Testis (tissue), 3 donors: ENCODE measurements around the gene TAS2R40. TPM values are rescaled to one million over a fixed set of nuclear protein-coding genes. Genes with fewer than 3 reads are reported as not detected.
"Not testable (repeated sequence)": the region's sequence is repeated elsewhere in the genome, so short reads cannot be mapped to it uniquely, and the experiment has no call there.

Experiments used
- DNase-seq: peaks from one replicate; pipeline ENCODE4 v3.0.0-alpha.2; 2019
- H3K27ac ChIP-seq, 2 donors: fragments of 200-600 bp; sonication (generic); one replicate each; pipeline ENCODE4 v1.5.1; 2019
- H3K27me3 ChIP-seq: fragments of 200-600 bp; sonication (generic); one replicate; pipeline ENCODE4 v1.5.1; 2019
- H3K36me3 ChIP-seq: fragments of 200-600 bp; sonication (generic); one replicate; pipeline ENCODE4 v1.5.1; 2017; ENCODE audit warnings: low read depth; ENCODE audit errors: missing control alignments
- H3K4me1 ChIP-seq: fragments of 200-600 bp; sonication (generic); one replicate; pipeline ENCODE4 v1.5.1; 2019
- H3K4me3 ChIP-seq, 2 donors: fragments of 200-600 bp; sonication (generic); one replicate each; pipeline ENCODE4 v1.5.1; 2017 to 2019
- H3K9me3 ChIP-seq: fragments of 200-600 bp; sonication (generic); one replicate; pipeline ENCODE4 v1.5.1; 2017
- CTCF ChIP-seq, 3 experiments: fragments of 450-650 bp in 2 of 3; fragments of 200-600 bp in 1 of 3; sonication (generic) in 1 of 3; IDR thresholded peaks; one replicate each; pipeline ENCODE4 v1.5.1; 2016 to 2019; ENCODE audit warnings: antibody characterized with exemption in 3 of 3, mild to moderate bottlenecking in 2 of 3, moderate library complexity in 1 of 3
- POLR2A ChIP-seq: fragments of 450-650 bp; IDR thresholded peaks from one replicate; pipeline ENCODE4 v1.6.1; 2017; ENCODE audit warnings: antibody characterized with exemption, mild to moderate bottlenecking, moderate library complexity
- WGBS, 2 donors: methylation state at CpG; one replicate each; pipeline ENCODE4 v1.1.5; 2018; 5-methylcytosine and 5-hydroxymethylcytosine counted together
- intact Hi-C: fragments of 100-400 bp; cut with DNase I; formaldehyde crosslinking; loops from one replicate; pipeline ENCODE4 v1.15.1; 2023; ENCODE audit warnings: low total_unique reads
- polyA plus RNA-seq: library from polyadenylated mRNA; stranded (reverse); fragments of 350-450 nt; fragmentation: Illumina TruSeq; extraction: RNeasy Lipid Tissue Mini Kit (QIAGEN cat#74804); gene quantifications from one replicate; pipeline ENCODE4 v1.2.3, GENCODE V29; 2014; ENCODE audit warnings: low read depth, low replicate concordance; ENCODE audit not compliant: insufficient read depth
- total RNA-seq, 2 donors: library from RNA; depleted of rRNA; stranded (reverse); fragments of >200 nt; gene quantifications; one replicate each; pipeline ENCODE4 v1.2.3, GENCODE V29; 2016

Gene TAS2R40
- total and polyA plus RNA-seq, 3 donors from 2014 or later = not detected

GRCh38 chr7:143263266-143264195 is 41.7 kb downstream of the TAS2R40 start, which contains the start of gene GSTK1:
Gene GSTK1 (plus strand): TSS chr7:143263441. CDS start chr7:143263514, 73 bp downstream.
- 1% methylated on average over 25 to 48 of the region's 48 CpGs for WGBS, 2 donors
- Histone ChIP-seq H3K36me3 (no peaks in the 10 kb centered on the region), H3K4me1 (peaks cover 11% of the 10 kb centered on the region), H3K9me3 (no peaks in the 10 kb centered on the region), H3K27ac (peak within 1 kb of the TSS; percentile 74 to 77), H3K27me3 (no peaks in the 10 kb centered on the region), H3K4me3 (peak within 1 kb of the TSS; percentile 85 to 87)
- intact Hi-C loops = no loop called here
- peak; percentile 89 for DNase-seq
- TF ChIP-seq CTCF (IDR thresholded peaks at IDR 0.05) (no peak), POLR2A (no peak)

- DNase-seq, H3K36me3 ChIP-seq, H3K27ac ChIP-seq, H3K9me3 ChIP-seq, intact Hi-C loops, H3K27me3 ChIP-seq: not testable (repeated sequence)
- H3K4me1 ChIP-seq = peaks cover 11% of the 10 kb centered on the region
- WGBS, 2 donors = 44 to 54% methylated on average over 15 of the region's 15 CpGs
- H3K4me3 ChIP-seq = peak overlapping the region; percentile 85 to 87
Observed at GRCh38 chr7:143264196-143264568, 42.3 kb downstream of the TAS2R40 start.

- Histone ChIP-seq H3K4me3 (no peak overlapping the region), H3K27me3 (no peaks in the 10 kb centered on the region), H3K9me3 (no peaks in the 10 kb centered on the region), H3K36me3 (no peaks in the 10 kb centered on the region), H3K27ac (no peak overlapping the region), H3K4me1 (peaks cover 11% of the 10 kb centered on the region)
- intact Hi-C loops = no loop called here
- 60 to 63% methylated on average over 10 to 15 of the region's 15 CpGs for WGBS, 2 donors
- no peak for DNase-seq
- TF ChIP-seq CTCF (IDR thresholded peaks at IDR 0.05) = no peak
- TF ChIP-seq POLR2A = no peak
Observed at GRCh38 chr7:143265017-143265693, 43.3 kb downstream of the TAS2R40 start.

- intact Hi-C loops = no loop called here
- 80 to 87% methylated on average over 5 of the region's 5 CpGs for WGBS, 2 donors
- DNase-seq = no peak
- Histone ChIP-seq H3K9me3 (no peaks in the 10 kb centered on the region), H3K27ac (no peak overlapping the region), H3K27me3 (no peaks in the 10 kb centered on the region), H3K36me3 (no peaks in the 10 kb centered on the region), H3K4me1 (peaks cover 8% of the 10 kb centered on the region), H3K4me3 (no peak overlapping the region)
- TF ChIP-seq CTCF (IDR thresholded peaks at IDR 0.05) (no peak), POLR2A (no peak)
Observed at GRCh38 chr7:143269251-143269650, 47.4 kb downstream of the TAS2R40 start.

GRCh38 chr7:143271240-143271639 is 49.4 kb downstream of the TAS2R40 start:
- Histone ChIP-seq H3K4me3 (no peak overlapping the region), H3K36me3 (no peaks in the 10 kb centered on the region), H3K27me3 (no peaks in the 10 kb centered on the region), H3K27ac (no peak overlapping the region), H3K4me1 (no peaks in the 10 kb centered on the region), H3K9me3 (no peaks in the 10 kb centered on the region)
- TF ChIP-seq CTCF (IDR thresholded peaks at IDR 0.05) = no peak
- TF ChIP-seq POLR2A = no peak
- no peak for DNase-seq
- 93% methylated on average over 1 of the region's 1 CpG for WGBS, 2 donors
- intact Hi-C loops = no loop called here
